A549 (cell line): ENCODE data around the gene LYPD6B. TPM values are rescaled to one million over a fixed set of nuclear protein-coding genes. Genes with fewer than 3 reads are reported as not detected.

Source experiments
- ATAC-seq, 2 experiments: fragments of 200-7000 bp in 1 of 2; fragments of >200 bp in 1 of 2; cut with Nextera tagmentation in 1 of 2; cut with Tn5 transposase in 1 of 2; 3 replicates each; pipeline versions ENCODE4 v1.8.0 to v1.9.1; 2018 to 2020; ENCODE audit warnings: mild to moderate bottlenecking in 1 of 2, moderate library complexity in 1 of 2
- CTCF ChIA-PET: fragments of 300-600 bp; sonication (Branson Sonifier 250); formaldehyde crosslinking; extraction: SDS; loops from one replicate; lab custom pipeline; 2021; ENCODE audit warnings: antibody characterized with exemption, inconsistent platforms; lab: Yijun Ruan, JAX
- POLR2A ChIA-PET: fragments of 350-600 bp; formaldehyde crosslinking; extraction: SDS; loops from one replicate; lab custom pipeline; 2021; ENCODE audit warnings: antibody characterized with exemption, inconsistent platforms; lab: Yijun Ruan, JAX
- DNase-seq, 2 experiments: peaks; one replicate each; pipeline versions ENCODE4 v3.0.0 to v3.0.0-alpha.2; 2011 to 2016; ENCODE audit warnings: low read depth in 1 of 2, low spot score in 1 of 2
- FAIRE-seq: peaks from 2 replicates; lab custom pipeline; 2011; peaks lifted over from hg19 to GRCh38; lab: Jason Lieb, UNC
- H3K27ac ChIP-seq, 2 experiments: fragments of >200 bp; sonication (Bioruptor Twin); formaldehyde crosslinking; 3 replicates each; pipeline ENCODE4 v1.5.1; 2016 to 2017
- H3K4me1 ChIP-seq: fragments of >200 bp; sonication (Bioruptor Twin); formaldehyde crosslinking; 3 replicates; pipeline ENCODE4 v1.6.1; 2016
- H3K4me2 ChIP-seq: fragments of >200 bp; sonication (Bioruptor Twin); formaldehyde crosslinking; 3 replicates; pipeline ENCODE4 v1.6.1; 2016
- H3K4me3 ChIP-seq: fragments of >200 bp; sonication (Bioruptor Twin); formaldehyde crosslinking; 3 replicates; pipeline ENCODE4 v1.5.1; 2016
- H3K9me3 ChIP-seq: fragments of >200 bp; sonication (Bioruptor Twin); formaldehyde crosslinking; 3 replicates; pipeline ENCODE4 v1.6.1; 2016
- BHLHE40 ChIP-seq: IDR thresholded peaks from 2 replicates; pipeline ENCODE4 v1.6.1; 2012; ENCODE audit warnings: low read depth, low read length, inconsistent platforms
- CBX2 ChIP-seq: fragments of 200-600 bp; sonication (generic); IDR thresholded peaks from 2 replicates; pipeline ENCODE4 v1.6.1; 2016; ENCODE audit warnings: low read depth, mild to moderate bottlenecking, borderline replicate concordance
- CHD2 ChIP-seq: fragments of 150-350 bp; IDR thresholded peaks from 2 replicates; pipeline ENCODE4 v1.6.1; 2014; ENCODE audit warnings: low read length; ENCODE audit not compliant: partially characterized antibody
- CTCF ChIP-seq: fragments of >200 bp; sonication (Bioruptor Twin); formaldehyde crosslinking; IDR thresholded peaks from 3 replicates; pipeline ENCODE4 v1.5.1; 2016
- E2F6 ChIP-seq: IDR thresholded peaks from 2 replicates; pipeline ENCODE4 v1.6.1; 2012; ENCODE audit warnings: low read depth, borderline replicate concordance
- EHMT2 ChIP-seq: fragments of 200-600 bp; sonication (generic); IDR thresholded peaks from 2 replicates; pipeline ENCODE4 v1.6.1; 2016; ENCODE audit warnings: antibody characterized with exemption, low read depth, mild to moderate bottlenecking, moderate library complexity
- ESRRA ChIP-seq: fragments of 150-350 bp; IDR thresholded peaks from 2 replicates; pipeline ENCODE4 v1.6.1; 2014; ENCODE audit warnings: mild to moderate bottlenecking, low read length, borderline replicate concordance
- FOSB ChIP-seq: fragments of 250-450 bp; sonication (Bioruptor Pico); IDR thresholded peaks from 2 replicates; pipeline ENCODE4 v1.5.0; 2020; ENCODE audit warnings: mild to moderate bottlenecking, moderate library complexity
- FOSL2 ChIP-seq, 2 experiments: fragments of 450-650 bp in 1 of 2; fragments of >200 bp in 1 of 2; sonication (Bioruptor Twin) in 1 of 2; formaldehyde crosslinking; IDR thresholded peaks; 2 replicates each; pipeline versions ENCODE4 v1.5.0 to v1.6.1; 2016 to 2020; ENCODE audit warnings: mild to moderate bottlenecking in 1 of 2, moderate library complexity in 1 of 2
- HES2 ChIP-seq: fragments of >200 bp; sonication (Bioruptor Twin); formaldehyde crosslinking; IDR thresholded peaks from 2 replicates; pipeline ENCODE4 v1.6.1; 2016
- HEYL ChIP-seq: fragments of 250-450 bp; sonication (Bioruptor Pico); IDR thresholded peaks from 2 replicates; pipeline ENCODE4 v1.8.0; 2021; ENCODE audit warnings: mild to moderate bottlenecking, moderate library complexity
- HOXA7 ChIP-seq: fragments of 250-450 bp; sonication (Bioruptor Pico); IDR thresholded peaks from 2 replicates; pipeline ENCODE4 v1.5.0; 2020; ENCODE audit warnings: mild to moderate bottlenecking, moderate library complexity
- HOXB13 ChIP-seq: fragments of 250-450 bp; sonication (Bioruptor Pico); IDR thresholded peaks from 2 replicates; pipeline ENCODE4 v1.5.0; 2020; ENCODE audit warnings: low read depth, mild to moderate bottlenecking, moderate library complexity
- HOXB5 ChIP-seq: fragments of 250-450 bp; sonication (Bioruptor Pico); IDR thresholded peaks from 2 replicates; pipeline ENCODE4 v1.5.0; 2020; ENCODE audit warnings: mild to moderate bottlenecking, moderate library complexity
- JUN ChIP-seq, 2 experiments: fragments of >200 bp; sonication (Bioruptor Twin); formaldehyde crosslinking; IDR thresholded peaks; 2 replicates in 1 of 2; 3 replicates in 1 of 2; pipeline ENCODE4 v1.6.1; 2016 to 2017
- KDM1A ChIP-seq: fragments of 200-600 bp; sonication (generic); IDR thresholded peaks from 2 replicates; pipeline ENCODE4 v1.6.1; 2016; ENCODE audit warnings: low read depth, mild to moderate bottlenecking
- KDM5A ChIP-seq: fragments of 200-600 bp; sonication (generic); IDR thresholded peaks from 2 replicates; pipeline ENCODE4 v1.6.1; 2016; ENCODE audit warnings: antibody characterized with exemption, mild to moderate bottlenecking
- MAX ChIP-seq: IDR thresholded peaks from 2 replicates; pipeline ENCODE4 v1.6.1; 2012
- MAZ ChIP-seq: fragments of 150-350 bp; IDR thresholded peaks from 2 replicates; pipeline ENCODE4 v1.6.1; 2014; ENCODE audit warnings: antibody characterized with exemption, low read depth, low read length, borderline replicate concordance
- NFE2L2 ChIP-seq: fragments of 150-350 bp; conservative IDR thresholded peaks from 2 replicates; pipeline ENCODE4 v1.6.1; 2014; ENCODE audit warnings: low read length
- NPAS2 ChIP-seq: fragments of 250-450 bp; sonication (Bioruptor Pico); IDR thresholded peaks from 2 replicates; pipeline ENCODE4 v1.8.0; 2022; ENCODE audit warnings: mild to moderate bottlenecking, moderate library complexity, borderline replicate concordance
- NR3C1 ChIP-seq: fragments of >200 bp; sonication (Bioruptor Twin); formaldehyde crosslinking; IDR thresholded peaks from 3 replicates; pipeline ENCODE4 v1.6.1; 2017
- PBX3 ChIP-seq: IDR thresholded peaks from 2 replicates; pipeline ENCODE4 v1.6.1; 2012
- PHF8 ChIP-seq: fragments of 200-600 bp; sonication (generic); IDR thresholded peaks from 2 replicates; pipeline ENCODE4 v1.6.1; 2016; ENCODE audit warnings: low read depth, mild to moderate bottlenecking, antibody characterized with exemption, moderate library complexity, borderline replicate concordance
- RAD21 ChIP-seq, 2 experiments: fragments of >200 bp in 1 of 2; sonication (Bioruptor Twin) in 1 of 2; formaldehyde crosslinking in 1 of 2; IDR thresholded peaks in 1 of 2; conservative IDR thresholded peaks in 1 of 2; 2 replicates in 1 of 2; 3 replicates in 1 of 2; pipeline ENCODE4 v1.6.1; 2012 to 2018; ENCODE audit warnings: inconsistent platforms in 1 of 2
- RCOR1 ChIP-seq: fragments of 150-350 bp; IDR thresholded peaks from 2 replicates; pipeline ENCODE4 v1.6.1; 2014; ENCODE audit warnings: antibody characterized with exemption, low read length, low read depth
- RFX5 ChIP-seq: fragments of 450-650 bp; IDR thresholded peaks from 2 replicates; pipeline ENCODE4 v1.7.1; 2014; ENCODE audit warnings: antibody characterized with exemption, mild to moderate bottlenecking, moderate library complexity
- USF2 ChIP-seq: fragments of 450-650 bp; IDR thresholded peaks from 2 replicates; pipeline ENCODE4 v1.6.1; 2014; ENCODE audit warnings: antibody characterized with exemption
- WGBS: methylation state at CpG from one replicate; pipeline ENCODE4 v1.1.6; 2017; ENCODE audit errors: missing lambda C conversion rate; 5-methylcytosine and 5-hydroxymethylcytosine counted together
- polyA plus RNA-seq, 4 experiments: library from polyadenylated mRNA; depleted of rRNA in 3 of 4; stranded (reverse); fragments of >200 nt; fragmentation: RNase III in 1 of 4; extraction: RNeasy Plus Mini Kit Qiagen cat#74134 plus additional on column Dnase treatment in 1 of 4; gene quantifications; 2 replicates in 3 of 4; 3 replicates in 1 of 4; pipeline ENCODE4 v1.2.3, GENCODE V29; 2011 to 2017

The LYPD6B gene
- polyA plus RNA-seq, 2 of the 4 experiments (the other 2 are of a cell fraction) = not detected

GRCh38 chr2:149056541-149057255 lies 18.2 kb downstream of the LYPD6B start:
- Histone ChIP-seq H3K4me3 (no peak overlapping the region), H3K4me2 (no peak overlapping the region), H3K9me3 (no peaks in the 10 kb centered on the region), H3K27ac (no peak overlapping the region), H3K4me1 (no peaks in the 10 kb centered on the region)
- ChIA-PET CTCF (interaction anchor here (1.0 kb wide), 1 partner anchor 39 kb away, joined by 3 read pairs; no protein-coding TSS in a partner anchor), POLR2A (no interaction called here)
- no peak for FAIRE-seq
- no peak for DNase-seq
- WGBS = 20% methylated on average over 6 of the region's 6 CpGs
- no peak for ATAC-seq
- TF ChIP-seq HOXA7 = no peak
- TF ChIP-seq CBX2 = no peak
- no peak for TF ChIP-seq RCOR1
- no peak for TF ChIP-seq JUN (IDR thresholded peaks at IDR 0.05)
- TF ChIP-seq RFX5 = no peak
- TF ChIP-seq FOSB = no peak
- TF ChIP-seq EHMT2 = no peak
- TF ChIP-seq KDM5A = no peak
- TF ChIP-seq NPAS2 = no peak
- no peak for TF ChIP-seq RAD21 (conservative IDR thresholded peaks at IDR 0.05 in 1 of 2, IDR thresholded peaks at IDR 0.05 in 1 of 2)
- TF ChIP-seq, all 56 proteins: peak for 0

- ATAC-seq (no peak), DNase-seq (no peak), FAIRE-seq (no peak)
- TF ChIP-seq CBX2 = no peak
- no peak for TF ChIP-seq MAX
- no peak for TF ChIP-seq USF2
- no peak for TF ChIP-seq NR3C1
- TF ChIP-seq CTCF = no peak
- no peak for TF ChIP-seq BHLHE40
- TF ChIP-seq HEYL (CRISPR knock-in tag) = no peak
- ChIA-PET POLR2A (no interaction called here), CTCF (interaction anchor here (0.5 to 1.0 kb wide), 2 partner anchors 18 to 39 kb away, joined by 3 read pairs; no protein-coding TSS in a partner anchor)
- Histone ChIP-seq H3K4me2 (no peak overlapping the region), H3K9me3 (no peaks in the 10 kb centered on the region), H3K4me3 (no peak overlapping the region), H3K4me1 (no peaks in the 10 kb centered on the region), H3K27ac (no peak overlapping the region)
- WGBS = 21% methylated on average over 5 of the region's 5 CpGs
Observed at GRCh38 chr2:149057401-149057800, 18.9 kb downstream of the LYPD6B start.

- POLR2A ChIA-PET = no interaction called here
- no peak for TF ChIP-seq FOSL2 (IDR thresholded peaks at IDR 0.05)
- no peak for TF ChIP-seq FOSL2 (CRISPR knock-in tag; IDR thresholded peaks at IDR 0.05)
- no peak for TF ChIP-seq PBX3
- no peak for TF ChIP-seq HOXB13 (CRISPR knock-in tag)
- no peak for TF ChIP-seq HOXB5 (CRISPR knock-in tag)
- no peak for TF ChIP-seq FOSB
- no peak for TF ChIP-seq ESRRA
- no peak for TF ChIP-seq HES2
- no peak for TF ChIP-seq CHD2
- no peak for TF ChIP-seq NR3C1
- no peak for TF ChIP-seq PHF8
- TF ChIP-seq KDM1A = no peak
- TF ChIP-seq USF2 = no peak
- no peak for TF ChIP-seq NFE2L2
- no peak for TF ChIP-seq E2F6
- TF ChIP-seq MAX = no peak
- no peak for TF ChIP-seq MAZ
Observed at GRCh38 chr2:149058936-149059335, 20.4 kb downstream of the LYPD6B start.

More at GRCh38 chr2:149058936-149059335, 20.4 kb downstream of the LYPD6B start:
- WGBS = 20% methylated on average over 5 of the region's 5 CpGs
- no peaks in the 10 kb centered on the region for H3K9me3 ChIP-seq
- CTCF ChIA-PET = no interaction called here
- no peaks in the 10 kb centered on the region for H3K4me1 ChIP-seq
- ATAC-seq (no peak), FAIRE-seq (no peak), DNase-seq (no peak)
- no peak overlapping the region for H3K27ac ChIP-seq
- H3K4me3 ChIP-seq = no peak overlapping the region
- H3K4me2 ChIP-seq = no peak overlapping the region
